MCF 10A (cell line): ENCODE data around the gene HOXD9. TPM values are rescaled to one million over a fixed set of nuclear protein-coding genes. Genes with fewer than 3 reads are reported as not detected.

Source experiments
- BruUV-seq: library from RNA; stranded (reverse); fragments of 400-500 nt; replicated peaks from 2 replicates; lab custom pipeline; 2021; lab: Mats Ljungman, UMichigan
- CTCF ChIA-PET: fragments of 300-600 bp; sonication (Branson Sonifier 250); formaldehyde crosslinking; extraction: SDS; loops from one replicate; lab custom pipeline; 2021; ENCODE audit warnings: antibody characterized with exemption, inconsistent platforms; lab: Yijun Ruan, JAX
- POLR2A ChIA-PET: fragments of 300-600, 350-650 bp; sonication (Branson Sonifier 250); formaldehyde crosslinking; extraction: SDS; loops from one replicate; lab custom pipeline; 2020; ENCODE audit warnings: antibody characterized with exemption, inconsistent platforms; lab: Yijun Ruan, JAX
- DNase-seq: peaks from one replicate; pipeline ENCODE4 v3.0.0-alpha.2; 2018; ENCODE audit not compliant: unreplicated experiment
- H3K27ac Mint-ChIP-seq: one replicate; pipeline ENCODE4 v1.8.0; 2022; ENCODE audit warnings: mild to moderate bottlenecking, low read depth, mixed read lengths; ENCODE audit not compliant: unreplicated experiment
- H3K27me3 Mint-ChIP-seq: one replicate; pipeline ENCODE4 v1.8.0; 2022; ENCODE audit warnings: mixed read lengths; ENCODE audit not compliant: insufficient read depth, unreplicated experiment
- H3K36me3 Mint-ChIP-seq: one replicate; pipeline ENCODE4 v1.8.0; 2022; ENCODE audit warnings: mild to moderate bottlenecking, moderate library complexity, mixed read lengths; ENCODE audit not compliant: insufficient read depth, unreplicated experiment
- H3K4me1 Mint-ChIP-seq: one replicate; pipeline ENCODE4 v1.8.0; 2022; ENCODE audit warnings: mixed read lengths; ENCODE audit not compliant: insufficient read depth, unreplicated experiment
- H3K4me3 Mint-ChIP-seq: one replicate; pipeline ENCODE4 v1.8.0; 2022; ENCODE audit warnings: mild to moderate bottlenecking, moderate library complexity, mixed read lengths; ENCODE audit not compliant: unreplicated experiment
- H3K9me3 Mint-ChIP-seq: one replicate; pipeline ENCODE4 v1.8.0; 2022; ENCODE audit warnings: mixed read lengths; ENCODE audit not compliant: unreplicated experiment
- CTCF ChIP-seq: fragments of 200-600 bp; IDR thresholded peaks from one replicate; pipeline ENCODE4 v1.8.0; 2022; ENCODE audit warnings: antibody characterized with exemption, mild to moderate bottlenecking; ENCODE audit not compliant: unreplicated experiment
- intact Hi-C: fragments of 100-400 bp; cut with micrococcal nuclease; formaldehyde crosslinking; loops from 2 replicates; pipeline ENCODE4 v1.14.1; 2022
- total RNA-seq: library from RNA; stranded (reverse); gene quantifications from 2 replicates; pipeline ENCODE4 v1.2.3, GENCODE V29; 2022

Gene HOXD9
- total RNA-seq, 1 experiment from 2014 or later: not detected

GRCh38 chr2:176079285-176079830, 43.2 kb upstream of the HOXD9 start:
- intact Hi-C loops: no loop called here
- ChIA-PET CTCF (interaction anchor here (0.7 to 2.3 kb wide), 6 partner anchors 13 to 1309 kb away, joined by 3 to 11 read pairs (median 3); no protein-coding TSS in a partner anchor), POLR2A (no interaction called here)
- no peaks in the 10 kb centered on the region for H3K36me3 Mint-ChIP-seq
- DNase-seq: no peak
- H3K4me3 Mint-ChIP-seq: peak overlapping the region; percentile 18
- no TSS peak for BruUV-seq
- H3K9me3 Mint-ChIP-seq: peaks cover 13% of the 10 kb centered on the region
- TF ChIP-seq CTCF: no peak
- no peaks in the 10 kb centered on the region for H3K4me1 Mint-ChIP-seq
- H3K27ac Mint-ChIP-seq: no peak overlapping the region
- H3K27me3 Mint-ChIP-seq: peaks cover 64% of the 10 kb centered on the region

GRCh38 chr2:176079831-176080539, 42.5 kb upstream of the HOXD9 start:
- no peak for DNase-seq
- no peak overlapping the region for H3K27ac Mint-ChIP-seq
- ChIA-PET POLR2A (no interaction called here), CTCF (interaction anchor here (0.7 to 2.3 kb wide), 8 partner anchors 12 to 1309 kb away, joined by 3 to 11 read pairs (median 3); no protein-coding TSS in a partner anchor)
- peak; percentile 30 for TF ChIP-seq CTCF
- no peak overlapping the region for H3K4me3 Mint-ChIP-seq
- peaks cover 64% of the 10 kb centered on the region for H3K27me3 Mint-ChIP-seq
- H3K9me3 Mint-ChIP-seq: peaks cover 13% of the 10 kb centered on the region
- intact Hi-C loops: loop anchor here (10.0 kb wide), 1 partner anchor 115 kb away; no protein-coding TSS in a partner anchor
- H3K4me1 Mint-ChIP-seq: no peaks in the 10 kb centered on the region
- no TSS peak for BruUV-seq
- no peaks in the 10 kb centered on the region for H3K36me3 Mint-ChIP-seq

- Mint-ChIP-seq H3K4me3 (no peak overlapping the region), H3K9me3 (peaks cover 13% of the 10 kb centered on the region), H3K4me1 (no peaks in the 10 kb centered on the region), H3K27ac (no peak overlapping the region), H3K27me3 (peaks cover 63% of the 10 kb centered on the region), H3K36me3 (no peaks in the 10 kb centered on the region)
- TF ChIP-seq CTCF: no peak
- no peak for DNase-seq
- ChIA-PET CTCF (interaction anchor here (0.7 to 3.3 kb wide), 5 partner anchors 17 to 707 kb away, joined by 3 to 25 read pairs (median 3); no protein-coding TSS in a partner anchor), POLR2A (no interaction called here)
- intact Hi-C loops: loop anchor here (10.0 kb wide), 1 partner anchor 116 kb away; no protein-coding TSS in a partner anchor
- BruUV-seq: no TSS peak
Observed at GRCh38 chr2:176080540-176081375, 41.8 kb upstream of the HOXD9 start.
